D341Med (cell line): Measurements from ENCODE around the gene CSPG4.

ENCODE experiments used
- DNase-seq: peaks from one replicate; pipeline ENCODE4 v3.0.0; 2012; ENCODE audit warnings: low spot score

Gene CSPG4

GRCh38 chr15:75669191-75669878 is 43.3 kb downstream of the CSPG4 start:
- no peak for DNase-seq

GRCh38 chr15:75666823-75667501 is 45.7 kb downstream of the CSPG4 start:
- no peak for DNase-seq

GRCh38 chr15:75663931-75664421 is 48.7 kb downstream of the CSPG4 start:
- DNase-seq, result no peak

- DNase-seq, result no peak
Measured at GRCh38 chr15:75662823-75663519, 49.7 kb downstream of the CSPG4 start.

- no peak for DNase-seq
Measured at GRCh38 chr15:75661756-75662140, 50.9 kb downstream of the CSPG4 start.

GRCh38 chr15:75661100-75661755 is 51.4 kb downstream of the CSPG4 start:
- DNase-seq, result no peak

GRCh38 chr15:75659928-75660645 is 52.6 kb downstream of the CSPG4 start:
- no peak for DNase-seq

- no peak for DNase-seq
Measured at GRCh38 chr15:75659141-75659771, 53.4 kb downstream of the CSPG4 start.

GRCh38 chr15:75656813-75657212 is 55.8 kb downstream of the CSPG4 start:
- no peak for DNase-seq

GRCh38 chr15:75656331-75656730 is 56.3 kb downstream of the CSPG4 start:
- no peak for DNase-seq

- DNase-seq, result no peak
Measured at GRCh38 chr15:75655931-75656330, 56.7 kb downstream of the CSPG4 start.

- DNase-seq, result no peak
Measured at GRCh38 chr15:75654201-75654907, 58.3 kb downstream of the CSPG4 start.

- no peak for DNase-seq
Measured at GRCh38 chr15:75653347-75653913, 59.2 kb downstream of the CSPG4 start.

GRCh38 chr15:75651810-75652543 is 60.7 kb downstream of the CSPG4 start:
- no peak for DNase-seq

GRCh38 chr15:75650908-75651809 is 61.5 kb downstream of the CSPG4 start:
- DNase-seq, result no peak

GRCh38 chr15:75649848-75650247 is 62.8 kb downstream of the CSPG4 start:
- no peak for DNase-seq

GRCh38 chr15:75649045-75649761 is 63.4 kb downstream of the CSPG4 start:
- DNase-seq, result no peak
